GM12878 (cell line): ENCODE data around the gene PRKCQ. TPM values are rescaled to one million over a fixed set of nuclear protein-coding genes. Genes with fewer than 3 reads are reported as not detected.

Experiments used
- ATAC-seq: fragments of 200-7000 bp; cut with Tn5 transposase; 3 replicates; pipeline ENCODE4 v1.9.1; 2020; ENCODE audit warnings: mild to moderate bottlenecking, moderate library complexity
- BruUV-seq: library from RNA; stranded (reverse); fragments of 400-500 nt; replicated peaks from 2 replicates; lab custom pipeline; 2021; lab: Mats Ljungman, UMichigan
- CTCF ChIA-PET: fragments of 300-600 bp; sonication (Branson Sonifier 250); formaldehyde crosslinking; extraction: SDS; loops from one replicate; lab custom pipeline; 2021; ENCODE audit warnings: inconsistent platforms; lab: Yijun Ruan, JAX
- POLR2A ChIA-PET: fragments of 350-600 bp; formaldehyde crosslinking; extraction: SDS; loops from one replicate; lab custom pipeline; 2021; ENCODE audit warnings: inconsistent platforms; lab: Charles Lee
- RAD21 ChIA-PET: fragments of 300-600 bp; sonication (Branson Sonifier 250); formaldehyde crosslinking; loops from one replicate; lab custom pipeline; 2023; ENCODE audit warnings: antibody characterized with exemption; ENCODE audit not compliant: unreplicated experiment; lab: Charles Lee
- SMC1A ChIA-PET: fragments of 300-600 bp; sonication (Branson Sonifier 250); formaldehyde crosslinking; loops from one replicate; lab custom pipeline; 2023; ENCODE audit not compliant: unreplicated experiment, uncharacterized antibody; lab: Charles Lee
- DNase-seq: peaks from one replicate; pipeline ENCODE4 v3.0.0-alpha.2; 2011; ENCODE audit warnings: low read depth, low spot score
- FAIRE-seq: peaks from 3 replicates; lab custom pipeline; 2011; peaks lifted over from hg19 to GRCh38; lab: Jason Lieb, UNC
- H2AFZ ChIP-seq: 2 replicates; pipeline ENCODE4 v1.6.0; 2011; ENCODE audit warnings: low read depth, low read length, control low read depth; ENCODE audit not compliant: control insufficient read depth
- H3K27ac ChIP-seq: 2 replicates; pipeline ENCODE4 v1.5.1; 2011; ENCODE audit warnings: control low read depth; ENCODE audit not compliant: control insufficient read depth, insufficient read depth
- H3K27me3 ChIP-seq, 2 experiments: replicated peaks in 1 of 2; 2 replicates each; pipeline versions ENCODE4 v1.6.0 to v1.6.1; 2011; ENCODE audit warnings: low read length in 1 of 2; ENCODE audit not compliant: control insufficient read depth in 2 of 2, insufficient read depth in 2 of 2
- H3K36me3 ChIP-seq, 2 experiments: 2 replicates each; pipeline ENCODE4 v1.5.1; 2011; ENCODE audit warnings: low read length in 1 of 2; ENCODE audit not compliant: control insufficient read depth in 2 of 2, insufficient read depth in 2 of 2
- H3K4me1 ChIP-seq: 2 replicates; pipeline ENCODE4 v1.6.1; 2011; ENCODE audit warnings: mild to moderate bottlenecking, low read length, moderate library complexity, mixed read lengths; ENCODE audit not compliant: control insufficient read depth, insufficient read depth
- H3K4me2 ChIP-seq: 2 replicates; pipeline ENCODE4 v1.6.0; 2011; ENCODE audit warnings: control low read depth; ENCODE audit not compliant: control insufficient read depth, insufficient read depth
- H3K4me3 ChIP-seq: fragments of 200-600 bp; sonication (generic); 2 replicates; pipeline ENCODE4 v1.5.1; 2016
- H3K79me2 ChIP-seq: 2 replicates; pipeline ENCODE4 v1.6.0; 2011; ENCODE audit warnings: low read length; ENCODE audit not compliant: control insufficient read depth, insufficient read depth
- H3K9ac ChIP-seq: 2 replicates; pipeline ENCODE4 v1.8.0; 2011; ENCODE audit warnings: low read length, control low read depth, mixed read lengths; ENCODE audit not compliant: control insufficient read depth, insufficient read depth
- H3K9me3 ChIP-seq: replicated peaks from 3 replicates; pipeline ENCODE4 v1.5.1; 2011; ENCODE audit warnings: mild to moderate bottlenecking, low read length; ENCODE audit not compliant: control insufficient read depth, insufficient read depth
- H4K20me1 ChIP-seq: 2 replicates; pipeline ENCODE4 v1.6.0; 2011; ENCODE audit not compliant: control insufficient read depth, insufficient read depth
- ATF3 ChIP-seq: IDR thresholded peaks from 2 replicates; pipeline ENCODE4 v1.6.1; 2011; ENCODE audit warnings: low read depth, mild to moderate bottlenecking, low read length, moderate library complexity, borderline replicate concordance; ENCODE audit errors: extremely low read depth
- BMI1 ChIP-seq: fragments of 450-650 bp; IDR thresholded peaks from 2 replicates; pipeline ENCODE4 v1.6.1; 2016; ENCODE audit warnings: mild to moderate bottlenecking, moderate library complexity, borderline replicate concordance
- CBFB ChIP-seq: IDR thresholded peaks from 2 replicates; pipeline ENCODE4 v1.6.1; 2016; ENCODE audit warnings: antibody characterized with exemption, low read depth
- CEBPB ChIP-seq, 2 experiments: fragments of 150-350 bp in 1 of 2; IDR thresholded peaks; 2 replicates each; pipeline ENCODE4 v1.6.1; 2012 to 2014; ENCODE audit warnings: low read depth in 2 of 2, low read length in 2 of 2, borderline replicate concordance in 1 of 2, inconsistent platforms in 1 of 2
- CREM ChIP-seq: IDR thresholded peaks from 2 replicates; pipeline ENCODE4 v1.6.1; 2014; ENCODE audit warnings: antibody characterized with exemption, low read depth
- E2F8 ChIP-seq: fragments of 450-650 bp; IDR thresholded peaks from 2 replicates; pipeline ENCODE4 v1.6.1; 2018; ENCODE audit warnings: mild to moderate bottlenecking, low read depth, moderate library complexity; ENCODE audit not compliant: partially characterized antibody
- FOS ChIP-seq: IDR thresholded peaks from 3 replicates; pipeline ENCODE4 v1.6.1; 2011; ENCODE audit warnings: borderline replicate concordance; ENCODE audit not compliant: insufficient read length; ENCODE audit errors: extremely low read depth
- IRF4 ChIP-seq: IDR thresholded peaks from 2 replicates; pipeline ENCODE4 v1.6.1; 2011; ENCODE audit warnings: low read depth, low read length
- TBL1XR1 ChIP-seq: IDR thresholded peaks from 2 replicates; pipeline ENCODE4 v1.6.1; 2012; ENCODE audit warnings: low read depth, low read length, improper control_type of control experiment
- TCF12 ChIP-seq: IDR thresholded peaks from 2 replicates; pipeline ENCODE4 v1.6.1; 2011; ENCODE audit warnings: low read depth, mild to moderate bottlenecking, low read length
- ZNF384 ChIP-seq: IDR thresholded peaks from 2 replicates; pipeline ENCODE4 v1.6.1; 2012; ENCODE audit warnings: low read depth, mild to moderate bottlenecking, low read length, improper control_type of control experiment, borderline replicate concordance
- WGBS: methylation state at CpG from one replicate; pipeline ENCODE4 v1.1.6; 2016; ENCODE audit warnings: low lambda C conversion rate; ENCODE audit not compliant: insufficient replicate concordance, insufficient coverage; ENCODE audit errors: missing lambda C conversion rate; 5-methylcytosine and 5-hydroxymethylcytosine counted together
- in situ Hi-C: fragments of 300-500 bp; cut with MboI; formaldehyde crosslinking; loops from 9 replicates; pipeline ENCODE4 v1.14.3; 2018; ENCODE audit warnings: mixed read lengths
- intact Hi-C: fragments of 100-400 bp; cut with micrococcal nuclease; formaldehyde crosslinking; loops from one replicate; pipeline ENCODE4 v1.14.2; 2022; ENCODE audit not compliant: unreplicated experiment
- polyA plus RNA-seq, 11 experiments: library from polyadenylated mRNA; depleted of rRNA in 4 of 11; unstranded in 6 of 11; stranded (reverse) in 5 of 11; fragments of >200 nt; fragmentation: Nextera tagmentation in 4 of 11; fragmentation: Illumina TruSeq in 1 of 11; extraction: Ambion mirVana in 4 of 11; extraction: Trizol in 1 of 11; gene quantifications; 1 replicate in 1 of 11; 2 replicates in 10 of 11; pipeline versions ENCODE4 v1.2.1 to v1.2.3, GENCODE V29; 2011 to 2016; ENCODE audit warnings: inconsistent platforms in 2 of 11, missing spikeins in 2 of 11, low read depth in 1 of 11
- total RNA-seq, 4 experiments: library from RNA; depleted of rRNA in 3 of 4; stranded (reverse); fragments of >200 nt in 3 of 4; fragmentation: Illumina TruSeq in 1 of 4; extraction: Trizol in 1 of 4; gene quantifications; 2 replicates each; pipeline versions ENCODE4 v1.2.1 to v1.2.3, GENCODE V29; 2013 to 2021
- TF ChIP-seq, protein P1 (sequence below): IDR thresholded peaks from 2 replicates; pipeline ENCODE4 v1.6.1; 2011; ENCODE audit warnings: borderline replicate concordance, low read depth, mild to moderate bottlenecking, moderate library complexity, low read length; ENCODE audit not compliant: insufficient read depth, poor library complexity, severe bottlenecking

PRKCQ gene
- total and polyA plus RNA-seq, 10 of the 15 experiments (the other 5 are each of a cell fraction or from before 2014, with no cell fraction given): 0.26 to 8.9 (median 0.98) TPM

- no TSS peak for BruUV-seq
- Histone ChIP-seq H3K27me3 (peaks cover 0 to 1% of the 10 kb centered on the region in 2 experiments; a peak in 2 of 4 replicates), H3K9ac (no peak overlapping the region), H2AFZ (no peak overlapping the region), H3K9me3 (no peaks in the 10 kb centered on the region; the same call in 2 of the 3 replicates), H3K4me2 (no peak overlapping the region), H3K79me2 (no peaks in the 10 kb centered on the region), H3K27ac (no peak overlapping the region), H3K4me3 (no peak overlapping the region), H3K36me3 (no peaks in the 10 kb centered on the region), H3K4me1 (no peaks in the 10 kb centered on the region), H4K20me1 (no peaks in the 10 kb centered on the region)
- ChIA-PET POLR2A (no interaction called here), SMC1A (interaction anchor here (0.6 to 1.8 kb wide), 8 partner anchors 9 to 156 kb away, joined by 3 to 4 read pairs (median 3); no protein-coding TSS in a partner anchor), CTCF (interaction anchor here (0.5 to 1.9 kb wide), 4 partner anchors 9 to 184 kb away, joined by 3 to 4 read pairs (median 4); no protein-coding TSS in a partner anchor), RAD21 (no interaction called here)
- DNase-seq (no peak), FAIRE-seq (no peak), ATAC-seq (no peak)
- intact Hi-C loops (no loop called here), in situ Hi-C loops (no loop called here)
- WGBS: 0% methylated on average over 2 of the region's 2 CpGs
- TF ChIP-seq ZNF384: no peak
- TF ChIP-seq, protein P1, sequence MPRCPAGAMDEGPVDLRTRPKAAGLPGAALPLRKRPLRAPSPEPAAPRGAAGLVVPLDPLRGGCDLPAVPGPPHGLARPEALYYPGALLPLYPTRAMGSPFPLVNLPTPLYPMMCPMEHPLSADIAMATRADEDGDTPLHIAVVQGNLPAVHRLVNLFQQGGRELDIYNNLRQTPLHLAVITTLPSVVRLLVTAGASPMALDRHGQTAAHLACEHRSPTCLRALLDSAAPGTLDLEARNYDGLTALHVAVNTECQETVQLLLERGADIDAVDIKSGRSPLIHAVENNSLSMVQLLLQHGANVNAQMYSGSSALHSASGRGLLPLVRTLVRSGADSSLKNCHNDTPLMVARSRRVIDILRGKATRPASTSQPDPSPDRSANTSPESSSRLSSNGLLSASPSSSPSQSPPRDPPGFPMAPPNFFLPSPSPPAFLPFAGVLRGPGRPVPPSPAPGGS: no peak
- TF ChIP-seq TCF12: no peak
- TF ChIP-seq CREM: no peak
- TF ChIP-seq E2F8: no peak
- TF ChIP-seq ATF3: no peak
- TF ChIP-seq CEBPB (IDR thresholded peaks at IDR 0.05; ENCODE audit: borderline replicate concordance in 1 of 2, low read depth in 2 of 2, low read length in 2 of 2): no peak
- TF ChIP-seq IRF4: no peak
- no peak for TF ChIP-seq CBFB
- TF ChIP-seq BMI1: no peak
- no peak for TF ChIP-seq TBL1XR1
- TF ChIP-seq FOS: no peak
Measured at GRCh38 chr10:6602026-6602699, 22.1 kb upstream of the PRKCQ start.
